SK-N-MC (cell line): ENCODE data around the gene FANK1.

Source experiments
- EZH2 ChIP-seq: fragments of 200-600 bp; sonication (generic); IDR thresholded peaks from one replicate; pipeline ENCODE4 v1.6.1; 2017; ENCODE audit warnings: antibody characterized with exemption
- FOXP2 ChIP-seq: optimal IDR thresholded peaks from 2 replicates; pipeline ENCODE3; 2011; ENCODE audit warnings: mild to moderate bottlenecking, moderate library complexity; ENCODE audit not compliant: insufficient read depth; ENCODE audit errors: extremely low read length, control extremely low read depth
- POLR2AphosphoS5 ChIP-seq: IDR thresholded peaks from 2 replicates; pipeline ENCODE4 v1.6.1; 2012; ENCODE audit warnings: mild to moderate bottlenecking, low read depth, low read length, borderline replicate concordance

- no peak for TF ChIP-seq POLR2AphosphoS5
- TF ChIP-seq EZH2: no peak
- TF ChIP-seq FOXP2: no peak
These were observed 108.4 kb downstream of the FANK1 start for GRCh38 chr10:126004752-126005151.
